ENCODE data around the gene GPER1.
"Not testable (repeated sequence)": the region's sequence is repeated elsewhere in the genome, so short reads cannot be mapped to it uniquely, and the experiment has no call there.

Gene GPER1

GRCh38 chr7:1116383-1117008 is 28.6 kb downstream of the GPER1 start:
- not testable (repeated sequence) for H3K36me3 ChIP-seq (ENCODE audit: control insufficient read depth in 5 of 5, insufficient read depth in 5 of 5, low read length in 5 of 5); H3K4me3 ChIP-seq (ENCODE audit: low read depth in 1 of 5, low read length in 5 of 5); H3K27me3 ChIP-seq (ENCODE audit: control insufficient read depth in 5 of 5, insufficient read depth in 4 of 5, low read length in 5 of 5); H3K4me1 ChIP-seq (ENCODE audit: control insufficient read depth in 5 of 5, insufficient read depth in 5 of 5, low read length in 5 of 5); H3K9me3 ChIP-seq (ENCODE audit: control insufficient read depth in 5 of 5, low read length in 5 of 5); H3K9ac ChIP-seq (ENCODE audit: low read length in 5 of 5); H3K27ac ChIP-seq (ENCODE audit: low read depth, low read length)

GRCh38 chr7:1117321-1117928 is 29.5 kb downstream of the GPER1 start:
- peaks cover 0 to 6% (median 0%) of the 10 kb centered on the region in 5 donors for H3K36me3 ChIP-seq (ENCODE audit: control insufficient read depth in 5 of 5, insufficient read depth in 5 of 5, low read length in 5 of 5)
- H3K9ac ChIP-seq (ENCODE audit: low read length in 5 of 5): no peak overlapping the region
- H3K4me3 ChIP-seq (ENCODE audit: low read depth in 1 of 5, low read length in 5 of 5): no peak overlapping the region
- no peaks in the 10 kb centered on the region for H3K27me3 ChIP-seq (ENCODE audit: control insufficient read depth in 5 of 5, insufficient read depth in 4 of 5, low read length in 5 of 5)
- no peak overlapping the region for H3K27ac ChIP-seq (ENCODE audit: low read depth, low read length)
- no peaks in the 10 kb centered on the region for H3K9me3 ChIP-seq (ENCODE audit: control insufficient read depth in 5 of 5, low read length in 5 of 5)
- H3K4me1 ChIP-seq (ENCODE audit: control insufficient read depth in 5 of 5, insufficient read depth in 5 of 5, low read length in 5 of 5): peaks cover 0 to 4% (median 1%) of the 10 kb centered on the region in 5 donors

DNA sequence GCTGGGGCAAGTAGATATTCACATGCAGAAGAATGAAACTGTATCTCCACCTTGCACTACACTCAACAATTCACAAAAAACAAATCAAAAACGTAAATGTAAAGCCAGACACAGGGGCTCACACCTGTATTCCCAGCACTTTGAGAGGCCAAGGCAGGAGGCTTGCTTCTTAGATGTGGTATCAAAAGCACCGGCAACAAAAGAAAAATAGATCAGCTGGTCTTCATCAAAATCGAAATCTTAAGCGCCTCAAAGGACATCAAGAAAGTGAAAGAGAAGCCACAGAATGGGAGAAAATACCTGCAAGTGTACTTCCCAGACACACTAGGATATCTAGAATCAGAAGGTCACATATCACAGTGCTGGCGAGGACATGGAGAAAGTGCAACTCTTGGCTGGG is 31.3 kb downstream of the GPER1 start:
- H3K9me3 ChIP-seq (ENCODE audit: control insufficient read depth in 5 of 5, low read length in 5 of 5): no peaks in the 10 kb centered on the region
- no peaks in the 10 kb centered on the region for H3K27me3 ChIP-seq (ENCODE audit: control insufficient read depth in 5 of 5, insufficient read depth in 4 of 5, low read length in 5 of 5)
- no peak overlapping the region for H3K9ac ChIP-seq (ENCODE audit: low read length in 5 of 5)
- no peak overlapping the region for H3K27ac ChIP-seq (ENCODE audit: low read depth, low read length)
- no peak overlapping the region for H3K4me3 ChIP-seq (ENCODE audit: low read depth in 1 of 5, low read length in 5 of 5)
- peaks cover 2 to 22% (median 18%) of the 10 kb centered on the region in 5 donors for H3K4me1 ChIP-seq (ENCODE audit: control insufficient read depth in 5 of 5, insufficient read depth in 5 of 5, low read length in 5 of 5)
- no peaks in the 10 kb centered on the region for H3K36me3 ChIP-seq (ENCODE audit: control insufficient read depth in 5 of 5, insufficient read depth in 5 of 5, low read length in 5 of 5)

DNA sequence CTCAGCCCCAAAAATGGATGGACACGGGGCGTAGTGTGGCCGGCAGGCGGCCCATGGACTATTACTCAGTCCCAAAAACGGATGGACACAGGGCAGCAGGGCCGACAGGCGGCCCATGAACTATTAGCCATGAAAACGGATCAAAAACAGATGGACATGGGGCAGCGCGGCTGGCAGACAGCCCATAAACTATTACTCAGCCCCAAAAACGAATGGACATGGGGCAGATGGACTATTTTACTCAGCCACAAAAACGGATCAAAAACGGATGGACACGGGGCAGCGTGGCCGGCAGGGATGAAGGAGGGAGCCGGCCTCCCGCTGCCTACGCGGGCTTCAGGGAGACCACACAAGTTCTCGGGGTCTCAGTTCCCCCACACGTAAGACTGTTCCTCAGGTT is 32.9 kb downstream of the GPER1 start:
- H3K4me1 ChIP-seq (ENCODE audit: control insufficient read depth in 5 of 5, insufficient read depth in 5 of 5, low read length in 5 of 5): peaks cover 2 to 34% (median 31%) of the 10 kb centered on the region in 5 donors
- no peaks in the 10 kb centered on the region for H3K9me3 ChIP-seq (ENCODE audit: control insufficient read depth in 5 of 5, low read length in 5 of 5)
- no peak overlapping the region for H3K9ac ChIP-seq (ENCODE audit: low read length in 5 of 5)
- H3K4me3 ChIP-seq (ENCODE audit: low read depth in 1 of 5, low read length in 5 of 5): no peak overlapping the region
- H3K27me3 ChIP-seq (ENCODE audit: control insufficient read depth in 5 of 5, insufficient read depth in 4 of 5, low read length in 5 of 5): no peaks in the 10 kb centered on the region
- no peak overlapping the region for H3K27ac ChIP-seq (ENCODE audit: low read depth, low read length)
- H3K36me3 ChIP-seq (ENCODE audit: control insufficient read depth in 5 of 5, insufficient read depth in 5 of 5, low read length in 5 of 5): no peaks in the 10 kb centered on the region

GRCh38 chr7:1121476-1121875 is 33.6 kb downstream of the GPER1 start:
- Histone ChIP-seq H3K36me3 (ENCODE audit: control insufficient read depth in 5 of 5, insufficient read depth in 5 of 5, low read length in 5 of 5) (peaks cover 0 to 2% (median 0%) of the 10 kb centered on the region in 5 donors), H3K4me3 (ENCODE audit: low read depth in 1 of 5, low read length in 5 of 5) (no peak overlapping the region), H3K9me3 (ENCODE audit: control insufficient read depth in 5 of 5, low read length in 5 of 5) (no peaks in the 10 kb centered on the region), H3K27ac (ENCODE audit: low read depth, low read length) (no peak overlapping the region), H3K27me3 (ENCODE audit: control insufficient read depth in 5 of 5, insufficient read depth in 4 of 5, low read length in 5 of 5) (no peaks in the 10 kb centered on the region), H3K4me1 (ENCODE audit: control insufficient read depth in 5 of 5, insufficient read depth in 5 of 5, low read length in 5 of 5) (peaks cover 2 to 34% (median 31%) of the 10 kb centered on the region in 5 donors), H3K9ac (ENCODE audit: low read length in 5 of 5) (no peak overlapping the region)

GRCh38 chr7:1121886-1122831 is 34.2 kb downstream of the GPER1 start:
- Histone ChIP-seq H3K27ac (ENCODE audit: low read depth, low read length) (no peak overlapping the region), H3K27me3 (ENCODE audit: control insufficient read depth in 5 of 5, insufficient read depth in 4 of 5, low read length in 5 of 5) (no peaks in the 10 kb centered on the region), H3K9me3 (ENCODE audit: control insufficient read depth in 5 of 5, low read length in 5 of 5) (no peaks in the 10 kb centered on the region), H3K9ac (ENCODE audit: low read length in 5 of 5) (peak overlapping the region in 1 of 5 donors; percentile 41), H3K36me3 (ENCODE audit: control insufficient read depth in 5 of 5, insufficient read depth in 5 of 5, low read length in 5 of 5) (peaks cover 0 to 9% (median 0%) of the 10 kb centered on the region in 5 donors), H3K4me1 (ENCODE audit: control insufficient read depth in 5 of 5, insufficient read depth in 5 of 5, low read length in 5 of 5) (peaks cover 2 to 34% (median 31%) of the 10 kb centered on the region in 5 donors), H3K4me3 (ENCODE audit: low read depth in 1 of 5, low read length in 5 of 5) (peak overlapping the region in 1 of 5 donors; percentile 9)

DNA sequence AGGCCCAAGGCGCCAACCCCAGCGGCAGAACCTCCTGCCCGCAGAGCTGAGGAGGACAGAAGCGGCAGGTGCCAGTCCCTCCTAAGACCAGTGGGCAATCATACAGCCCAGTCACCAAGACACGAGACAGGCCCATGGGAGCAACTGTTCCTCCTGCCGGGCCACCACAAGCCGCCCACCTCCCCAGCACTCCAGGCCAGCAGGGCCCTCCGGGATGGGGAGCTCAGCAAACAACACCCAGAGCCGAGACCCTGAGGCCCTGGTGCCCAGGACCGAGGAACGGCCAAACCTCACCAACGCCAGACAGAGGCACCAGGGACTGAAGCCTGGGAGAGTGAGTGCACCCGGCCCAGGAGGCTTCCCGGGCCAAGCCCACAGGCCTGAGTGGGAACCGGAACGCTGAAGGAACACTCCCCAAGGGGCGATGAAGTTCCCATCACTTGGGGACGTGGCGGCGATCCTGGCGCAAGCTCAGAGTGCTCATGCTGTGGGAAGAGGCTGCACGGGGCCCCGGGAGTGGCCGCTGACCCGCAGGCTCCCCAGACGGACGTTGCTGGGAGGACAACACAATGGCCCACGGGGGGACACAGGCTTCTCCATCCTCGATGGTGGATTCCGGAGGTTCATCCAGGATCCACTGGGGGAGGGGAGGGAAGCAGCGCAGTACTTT is 35.1 kb downstream of the GPER1 start:
- peak overlapping the region; percentile 93 for H3K27ac ChIP-seq (ENCODE audit: low read depth, low read length)
- no peaks in the 10 kb centered on the region for H3K27me3 ChIP-seq (ENCODE audit: control insufficient read depth in 5 of 5, insufficient read depth in 4 of 5, low read length in 5 of 5)
- H3K4me1 ChIP-seq (ENCODE audit: control insufficient read depth in 5 of 5, insufficient read depth in 5 of 5, low read length in 5 of 5): peaks cover 2 to 34% (median 31%) of the 10 kb centered on the region in 5 donors
- peaks cover 0 to 10% (median 0%) of the 10 kb centered on the region in 5 donors for H3K36me3 ChIP-seq (ENCODE audit: control insufficient read depth in 5 of 5, insufficient read depth in 5 of 5, low read length in 5 of 5)
- H3K9me3 ChIP-seq (ENCODE audit: control insufficient read depth in 5 of 5, low read length in 5 of 5): no peaks in the 10 kb centered on the region
- H3K4me3 ChIP-seq (ENCODE audit: low read depth in 1 of 5, low read length in 5 of 5): peak overlapping the region in 4 of 5 donors; percentile 40 to 65 (median 55)
- peak overlapping the region in 2 of 5 donors; percentile 41 to 54 for H3K9ac ChIP-seq (ENCODE audit: low read length in 5 of 5)

DNA sequence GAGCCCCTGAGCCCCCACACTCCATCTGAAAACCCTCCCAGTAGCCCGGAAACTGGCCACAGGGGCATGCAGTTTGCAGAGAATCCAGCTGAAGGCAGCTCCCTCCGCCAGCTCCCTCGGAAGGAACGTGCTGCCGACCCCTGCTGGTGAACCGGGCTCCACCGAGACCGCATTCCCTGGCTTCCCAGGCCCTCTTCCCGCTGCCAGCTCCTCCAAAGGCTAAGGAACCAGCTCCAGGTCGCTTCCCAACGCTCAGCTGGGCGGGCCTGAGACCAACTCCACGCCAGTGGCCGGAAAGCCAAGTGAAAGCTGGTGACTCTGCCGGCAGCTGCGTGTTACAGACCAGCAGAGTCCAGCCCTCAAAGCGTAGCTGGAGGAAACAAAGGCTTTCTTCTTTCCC is 35.8 kb downstream of the GPER1 start:
- Histone ChIP-seq H3K27ac (ENCODE audit: low read depth, low read length) (peak overlapping the region; percentile 93), H3K27me3 (ENCODE audit: control insufficient read depth in 5 of 5, insufficient read depth in 4 of 5, low read length in 5 of 5) (no peaks in the 10 kb centered on the region), H3K9me3 (ENCODE audit: control insufficient read depth in 5 of 5, low read length in 5 of 5) (no peaks in the 10 kb centered on the region), H3K9ac (ENCODE audit: low read length in 5 of 5) (peak overlapping the region; percentile 54 to 78 (median 71)), H3K36me3 (ENCODE audit: control insufficient read depth in 5 of 5, insufficient read depth in 5 of 5, low read length in 5 of 5) (peaks cover 0 to 10% (median 0%) of the 10 kb centered on the region in 5 donors), H3K4me1 (ENCODE audit: control insufficient read depth in 5 of 5, insufficient read depth in 5 of 5, low read length in 5 of 5) (peaks cover 2 to 34% (median 31%) of the 10 kb centered on the region in 5 donors), H3K4me3 (ENCODE audit: low read depth in 1 of 5, low read length in 5 of 5) (peak overlapping the region; percentile 51 to 68 (median 59))

GRCh38 chr7:1124164-1124563 is 36.3 kb downstream of the GPER1 start:
- no peaks in the 10 kb centered on the region for H3K27me3 ChIP-seq (ENCODE audit: control insufficient read depth in 5 of 5, insufficient read depth in 4 of 5, low read length in 5 of 5)
- peak overlapping the region; percentile 53 to 78 (median 71) for H3K9ac ChIP-seq (ENCODE audit: low read length in 5 of 5)
- H3K4me1 ChIP-seq (ENCODE audit: control insufficient read depth in 5 of 5, insufficient read depth in 5 of 5, low read length in 5 of 5): peaks cover 2 to 34% (median 31%) of the 10 kb centered on the region in 5 donors
- peaks cover 0 to 10% (median 0%) of the 10 kb centered on the region in 5 donors for H3K36me3 ChIP-seq (ENCODE audit: control insufficient read depth in 5 of 5, insufficient read depth in 5 of 5, low read length in 5 of 5)
- peak overlapping the region; percentile 93 for H3K27ac ChIP-seq (ENCODE audit: low read depth, low read length)
- H3K4me3 ChIP-seq (ENCODE audit: low read depth in 1 of 5, low read length in 5 of 5): peak overlapping the region; percentile 51 to 68 (median 59)
- H3K9me3 ChIP-seq (ENCODE audit: control insufficient read depth in 5 of 5, low read length in 5 of 5): no peaks in the 10 kb centered on the region

All from subcutaneous abdominal adipose tissue (tissue), 5 donors.